GM15510 (cell line): ENCODE results near the gene ZNF280D.

Experiments
- POLR2A ChIP-seq: IDR thresholded peaks from 3 replicates; pipeline ENCODE4 v1.6.1; 2011; ENCODE audit warnings: borderline replicate concordance; ENCODE audit not compliant: insufficient read length; ENCODE audit errors: extremely low read depth

ZNF280D gene

DNA sequence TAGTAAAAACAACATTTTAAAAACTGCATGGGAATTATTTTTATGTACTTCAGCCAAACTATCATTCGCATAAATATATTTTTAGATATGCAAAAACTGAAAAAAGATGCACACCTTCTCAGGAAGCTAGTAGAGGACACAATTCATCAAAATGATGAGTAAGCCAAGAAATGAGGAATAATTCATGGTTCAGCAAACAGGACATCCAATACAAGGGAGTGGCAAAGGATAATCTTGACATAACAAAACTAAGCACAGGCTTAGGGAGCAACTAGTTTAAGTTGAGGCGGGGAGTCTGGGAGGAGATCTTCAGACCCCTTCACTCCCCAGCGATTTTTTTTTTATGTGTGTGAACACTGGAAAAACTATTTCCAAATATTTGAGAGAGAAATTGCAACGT lies 93.7 kb downstream of the ZNF280D start:
- no peak for TF ChIP-seq POLR2A

DNA sequence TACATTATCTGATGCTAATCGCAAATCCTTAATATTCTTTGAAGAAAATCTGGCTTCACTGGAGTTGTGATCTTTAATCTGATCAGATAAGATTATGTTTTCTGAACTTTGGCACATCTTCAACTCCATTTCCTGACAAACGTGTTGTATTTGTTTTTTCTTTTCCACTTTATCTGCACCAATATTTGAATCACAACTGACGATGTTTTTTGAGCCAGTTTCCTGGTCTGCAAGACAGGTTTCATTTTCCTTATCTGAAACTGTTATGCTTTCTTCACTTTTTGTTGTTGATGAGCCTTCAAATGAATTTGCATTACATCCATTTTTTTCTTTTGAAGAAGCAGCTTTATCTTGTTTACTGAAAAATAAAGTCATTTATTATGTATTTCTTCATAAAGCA lies 101.5 kb downstream of the ZNF280D start:
- no peak for TF ChIP-seq POLR2A

DNA sequence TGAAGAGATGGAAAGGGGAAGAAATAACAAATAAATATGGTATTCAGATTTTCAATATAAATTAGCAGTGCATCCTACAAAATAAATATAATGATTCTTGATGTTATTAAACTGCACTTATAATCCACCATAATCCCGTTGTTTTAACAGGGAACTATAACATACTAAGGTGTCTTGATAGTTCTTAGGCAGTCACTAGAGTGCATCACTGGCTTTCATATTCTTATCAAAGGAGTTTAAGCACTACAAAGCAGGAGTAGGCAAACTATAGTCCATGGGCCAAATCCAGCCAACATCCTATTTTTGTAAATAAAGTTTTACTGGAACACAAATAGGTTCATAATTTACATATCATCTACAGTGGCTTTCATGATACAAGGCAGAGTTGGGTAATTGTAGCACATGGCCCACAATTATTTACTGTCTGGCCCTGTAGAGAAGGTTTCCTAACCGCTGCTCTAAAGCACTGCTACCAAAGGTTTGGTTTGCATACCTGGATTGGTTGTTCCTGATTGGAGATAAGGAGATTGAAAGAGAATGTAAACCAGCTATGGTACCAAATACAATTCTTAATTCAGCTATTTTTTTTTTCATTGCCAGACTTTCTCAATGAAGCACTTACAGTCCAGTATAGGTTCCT lies 104.3 kb downstream of the ZNF280D start:
- TF ChIP-seq POLR2A, result no peak

DNA sequence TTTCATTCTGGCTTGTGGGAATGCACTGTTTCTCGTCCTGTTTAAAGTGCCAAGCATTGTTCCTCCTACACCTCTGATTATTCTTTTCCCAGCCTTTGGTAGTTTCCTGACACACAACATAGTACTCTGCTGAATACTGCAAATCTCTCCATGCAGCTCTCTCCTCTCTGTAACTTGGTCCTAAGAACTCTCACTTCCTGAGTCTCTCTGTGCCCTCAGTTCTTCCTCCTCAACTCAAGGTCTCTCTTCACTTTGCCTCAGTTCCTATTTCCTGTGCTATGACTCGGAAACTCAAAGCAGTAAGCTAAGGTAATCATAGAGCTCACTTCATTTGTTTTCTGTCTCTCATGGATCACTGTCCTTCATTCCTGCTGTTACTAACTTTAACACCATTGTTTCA lies 113.4 kb downstream of the ZNF280D start:
- TF ChIP-seq POLR2A, result no peak

DNA sequence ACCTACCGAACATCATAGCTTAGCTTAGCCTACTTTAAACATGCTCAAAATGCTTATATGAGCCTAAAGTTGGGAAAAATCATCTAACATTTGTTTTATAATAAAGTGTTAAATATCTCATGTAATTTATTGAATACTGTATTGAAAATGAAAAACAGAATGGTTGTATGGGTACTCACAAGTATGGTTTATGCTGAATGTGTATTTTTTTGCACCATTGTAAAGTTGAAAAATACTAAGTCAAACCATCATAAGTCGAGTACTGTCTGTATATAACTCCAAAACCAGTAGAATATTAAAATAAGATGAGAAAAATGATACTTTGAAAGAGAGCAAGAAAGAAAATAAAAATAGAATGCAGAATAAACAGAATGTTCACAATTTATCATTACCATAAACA lies 115.7 kb downstream of the ZNF280D start:
- TF ChIP-seq POLR2A, result no peak

DNA sequence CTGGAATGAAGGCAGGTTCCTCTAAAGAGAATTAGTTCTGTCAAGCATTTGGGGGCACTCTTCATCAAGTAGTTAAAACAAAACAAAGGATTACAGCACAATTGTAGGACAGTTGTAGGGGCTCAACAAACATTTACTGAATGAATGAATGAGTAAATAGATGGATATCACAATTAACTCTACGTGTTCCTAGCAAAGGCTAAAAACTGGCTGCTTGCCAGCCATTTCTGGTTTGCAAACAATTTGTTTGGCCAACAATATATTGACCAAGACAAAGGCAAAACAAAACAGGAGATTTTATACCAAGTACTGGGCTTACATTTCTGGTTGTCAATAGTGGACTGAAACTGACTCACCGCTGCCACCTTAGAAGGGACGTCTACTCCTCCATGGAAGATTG lies 116.8 kb downstream of the ZNF280D start:
- no peak for TF ChIP-seq POLR2A

DNA sequence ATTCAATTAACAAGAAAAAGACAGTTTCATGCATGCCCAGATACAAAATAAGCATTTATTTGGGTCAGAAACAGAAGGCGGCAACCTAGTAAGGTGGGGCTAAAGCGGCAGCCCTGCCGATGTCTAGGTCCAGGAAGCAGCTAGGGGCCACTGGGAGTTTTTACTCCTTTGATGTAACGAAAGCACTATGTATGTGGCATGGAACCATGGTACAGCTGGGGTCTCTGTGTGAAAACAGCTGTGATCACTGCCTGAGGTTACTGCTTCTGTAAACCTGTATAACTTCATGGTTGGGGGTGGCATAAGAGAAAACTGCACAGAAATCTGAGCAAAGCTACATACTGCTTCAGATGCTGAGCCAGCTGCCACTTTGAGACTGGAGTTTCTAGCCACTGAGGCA lies 119.5 kb downstream of the ZNF280D start:
- no peak for TF ChIP-seq POLR2A

DNA sequence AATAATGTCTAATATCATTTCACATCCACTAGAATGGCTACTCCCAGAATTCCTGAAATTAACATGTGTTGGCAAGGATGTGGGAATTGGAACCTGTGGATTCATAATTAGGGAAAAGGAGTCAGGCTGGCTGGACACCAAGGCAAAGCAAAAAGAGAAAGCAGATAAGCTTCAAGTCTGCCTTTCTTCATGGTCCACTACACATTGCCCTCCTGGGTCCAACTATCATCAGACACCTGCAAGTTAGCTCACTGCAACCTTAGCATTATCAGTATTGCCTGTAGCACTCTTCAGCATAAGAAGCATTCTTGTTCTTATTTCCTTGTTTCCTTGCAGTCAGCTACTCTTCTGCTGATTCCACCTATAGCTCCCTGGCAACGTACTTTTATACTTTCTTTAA lies 124.3 kb downstream of the ZNF280D start:
- TF ChIP-seq POLR2A, result no peak

DNA sequence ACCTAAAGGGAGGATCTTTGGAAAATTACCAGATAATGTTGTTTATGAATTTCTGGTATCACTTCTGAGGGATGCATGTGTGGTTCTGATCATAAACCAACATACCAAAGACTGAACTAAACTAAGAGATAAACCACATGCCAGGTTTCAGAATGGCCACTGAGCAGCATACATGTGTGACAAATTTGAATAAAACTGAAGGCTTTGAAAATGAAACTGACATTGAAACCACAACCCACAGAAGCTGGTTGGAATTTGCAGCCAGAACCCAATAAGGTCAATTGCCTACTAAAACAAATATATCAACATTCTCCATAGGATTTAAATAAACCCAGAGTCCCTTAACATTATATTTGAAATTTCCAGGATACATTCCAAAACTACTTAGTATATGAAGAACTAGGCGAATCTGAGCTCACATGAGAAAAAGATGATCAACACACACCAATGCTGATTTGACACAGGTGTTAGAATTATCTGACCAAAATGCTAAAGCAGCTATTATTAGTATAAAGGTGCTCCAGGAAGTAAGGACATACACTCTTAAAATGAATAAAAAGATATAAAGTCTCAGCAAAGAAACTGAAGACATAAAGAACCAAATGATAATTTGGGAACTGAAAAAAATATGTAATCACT lies 125.0 kb downstream of the ZNF280D start:
- no peak for TF ChIP-seq POLR2A

DNA sequence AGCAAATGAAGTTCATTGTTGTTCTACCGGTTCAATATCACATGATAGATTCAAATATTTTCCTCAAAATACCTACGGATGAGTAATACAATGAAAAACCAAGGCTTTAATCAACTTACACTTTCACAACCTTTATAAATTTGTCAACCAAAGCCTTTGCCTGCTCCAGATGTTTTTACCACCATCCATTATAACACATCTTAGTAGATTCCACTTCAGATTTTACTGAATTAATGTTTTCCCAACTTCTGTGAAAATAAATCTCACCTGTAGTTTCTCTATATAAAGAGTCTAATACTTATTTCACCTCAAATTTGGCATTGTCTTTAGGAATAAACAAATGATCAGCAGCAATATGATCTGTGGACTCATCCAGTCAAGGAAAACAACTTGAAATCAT lies 131.1 kb downstream of the ZNF280D start:
- TF ChIP-seq POLR2A, result no peak

DNA sequence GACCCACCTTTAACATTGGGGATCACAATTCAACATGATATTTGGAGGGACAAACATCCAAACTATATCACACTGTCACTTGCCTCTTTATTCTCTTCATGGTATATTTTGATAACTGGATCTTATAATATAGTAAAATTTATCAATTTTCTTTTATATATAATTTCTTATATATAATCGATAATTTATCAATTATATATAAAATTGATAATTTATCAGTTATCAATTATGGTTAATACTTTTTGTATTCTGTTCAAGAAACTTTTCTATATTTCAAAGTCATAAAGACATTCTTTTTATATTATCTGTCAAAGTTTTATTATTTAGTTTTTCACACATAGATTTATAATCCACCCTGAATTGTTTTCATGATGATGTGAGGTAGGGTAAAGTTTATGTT lies 132.9 kb downstream of the ZNF280D start:
- no peak for TF ChIP-seq POLR2A

DNA sequence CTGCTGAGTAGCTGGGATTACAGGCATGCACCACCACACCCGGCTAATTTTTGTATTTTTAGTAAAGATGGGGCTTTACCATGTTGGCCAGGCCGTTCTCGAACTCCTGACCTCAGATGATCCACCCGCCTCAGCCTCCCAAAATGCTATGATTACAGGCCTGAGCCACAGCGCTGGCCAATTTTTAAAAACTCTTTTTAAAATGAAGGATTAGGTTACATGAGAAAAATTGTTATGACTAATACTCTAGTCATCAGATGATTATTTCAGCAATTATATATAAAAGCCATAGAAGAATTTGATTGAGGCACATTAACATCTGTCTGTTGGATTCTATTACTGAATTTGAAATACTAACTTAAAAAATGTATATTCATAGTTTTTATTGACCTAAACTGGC lies 134.3 kb downstream of the ZNF280D start:
- TF ChIP-seq POLR2A, result no peak

DNA sequence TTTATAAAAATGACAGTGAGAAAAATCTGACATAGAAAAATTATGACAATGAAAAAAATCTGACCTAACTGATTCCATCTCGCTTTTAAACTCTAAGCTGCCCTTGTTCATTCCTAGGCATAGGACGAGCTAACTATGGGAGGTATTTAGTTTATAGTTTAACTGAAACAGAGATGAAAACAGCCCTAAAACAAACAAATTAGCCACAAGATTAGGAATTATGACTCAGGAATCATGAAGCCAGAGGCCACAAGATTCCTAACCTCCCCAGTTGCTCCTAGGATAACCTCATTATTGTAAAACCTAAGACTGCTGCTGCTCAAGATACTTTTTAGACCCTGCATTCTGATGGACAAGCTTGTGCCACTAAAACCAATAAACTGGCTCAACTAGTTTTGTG lies 145.6 kb downstream of the ZNF280D start:
- TF ChIP-seq POLR2A, result no peak

DNA sequence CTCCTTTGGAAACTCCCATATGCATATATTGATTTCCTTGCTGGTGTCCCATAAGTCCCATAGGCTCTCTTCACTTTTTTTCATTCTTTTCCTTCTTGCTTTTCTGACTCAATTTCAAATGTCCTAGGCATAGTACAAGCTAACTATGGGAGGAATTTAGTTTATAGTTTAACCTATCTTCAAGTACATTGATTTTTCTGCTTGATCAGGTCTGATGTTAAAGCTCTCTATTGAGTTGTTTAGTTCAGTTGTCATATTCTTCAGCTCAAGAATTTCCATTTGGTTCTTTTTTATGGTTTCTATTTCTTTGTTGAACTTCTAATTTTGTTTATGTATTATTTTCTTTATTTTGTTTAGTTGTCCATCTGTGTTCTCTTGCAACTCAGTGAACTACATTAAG lies 147.1 kb downstream of the ZNF280D start:
- TF ChIP-seq POLR2A, result no peak

DNA sequence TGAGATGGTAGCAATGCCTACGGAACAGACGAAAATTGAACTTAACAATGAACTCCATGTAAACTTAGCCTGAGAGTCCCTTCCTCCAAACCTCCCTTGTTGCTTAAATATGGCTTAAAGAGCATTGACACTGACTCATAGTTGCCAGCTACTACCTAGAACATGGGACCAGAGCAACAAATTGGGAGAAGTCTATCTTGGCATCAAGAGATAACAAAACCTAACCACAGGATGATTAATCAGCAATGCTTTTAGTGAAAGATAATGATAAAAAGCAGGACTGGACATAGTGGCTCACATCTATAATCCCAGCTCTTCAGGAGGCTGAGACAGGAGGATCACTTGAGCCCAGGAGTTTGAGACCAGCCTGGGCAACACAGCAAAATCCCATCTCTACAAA lies 150.5 kb downstream of the ZNF280D start:
- TF ChIP-seq POLR2A, result no peak
